ENCODE results near the gene SPTAN1. TPM values are rescaled to one million over a fixed set of nuclear protein-coding genes. Genes with fewer than 3 reads are reported as not detected.
"Not testable (repeated sequence)": the region's sequence is repeated elsewhere in the genome, so short reads cannot be mapped to it uniquely, and the experiment has no call there.

SPTAN1 gene
- polyA plus RNA-seq (ENCODE audit: insufficient read length in 3 of 3): 100 to 1,000 TPM; 288 to 327 (median 319) TPM

- DNase-seq (ENCODE audit: low read depth in 3 of 3, low spot score in 2 of 3): peak in 2 of 3 donors; percentile 83
These were observed at the start of gene SPTAN1 for GRCh38 chr9:128552153-128552743. Gene SPTAN1, plus strand, starts transcription at chr9:128552587. Its CDS starts 14,154 bp downstream, at chr9:128566741.

GRCh38 chr9:128503415-128503825 is 49.0 kb upstream of the SPTAN1 start:
- DNase-seq (ENCODE audit: low read depth in 3 of 3, low spot score in 2 of 3): not testable (repeated sequence)

- DNase-seq (ENCODE audit: low read depth in 3 of 3, low spot score in 2 of 3): peak in 1 of 3 donors; percentile 10
These were observed 48.5 kb upstream of the SPTAN1 start for GRCh38 chr9:128503870-128504269.

GRCh38 chr9:128504485-128505413 is 47.6 kb upstream of the SPTAN1 start, which contains the start of gene GLE1:
Gene GLE1, plus strand, starts transcription at chr9:128504719. Its CDS starts 87 bp downstream, at chr9:128504806.
- DNase-seq (ENCODE audit: low read depth in 3 of 3, low spot score in 2 of 3): peak; percentile 80 to 84 (median 84)

- no peak for DNase-seq (ENCODE audit: low read depth in 3 of 3, low spot score in 2 of 3)
These were observed 47.0 kb upstream of the SPTAN1 start for GRCh38 chr9:128505414-128505765.

- DNase-seq (ENCODE audit: low read depth in 3 of 3, low spot score in 2 of 3): not testable (repeated sequence)
These were observed 46.5 kb upstream of the SPTAN1 start for GRCh38 chr9:128505906-128506305.

GRCh38 chr9:128512820-128513219 is 39.6 kb upstream of the SPTAN1 start:
- DNase-seq (ENCODE audit: low read depth in 3 of 3, low spot score in 2 of 3): no peak

- DNase-seq (ENCODE audit: low read depth in 3 of 3, low spot score in 2 of 3): peak in 1 of 3 donors; percentile 23
These were observed 30.4 kb upstream of the SPTAN1 start for GRCh38 chr9:128521956-128522355.

- peak in 2 of 3 donors; percentile 31 to 41 for DNase-seq (ENCODE audit: low read depth in 3 of 3, low spot score in 2 of 3)
These were observed 29.0 kb upstream of the SPTAN1 start for GRCh38 chr9:128523199-128523925.

GRCh38 chr9:128526720-128527119 is 25.7 kb upstream of the SPTAN1 start:
- DNase-seq (ENCODE audit: low read depth in 3 of 3, low spot score in 2 of 3): no peak

GRCh38 chr9:128528445-128529160 is 23.8 kb upstream of the SPTAN1 start:
- DNase-seq (ENCODE audit: low read depth in 3 of 3, low spot score in 2 of 3): no peak

- DNase-seq (ENCODE audit: low read depth in 3 of 3, low spot score in 2 of 3): no peak
These were observed 23.2 kb upstream of the SPTAN1 start for GRCh38 chr9:128529191-128529590.

GRCh38 chr9:128532581-128532980 is 19.8 kb upstream of the SPTAN1 start:
- DNase-seq (ENCODE audit: low read depth in 3 of 3, low spot score in 2 of 3): no peak

- DNase-seq (ENCODE audit: low read depth in 3 of 3, low spot score in 2 of 3): no peak
These were observed 11.6 kb upstream of the SPTAN1 start for GRCh38 chr9:128540634-128541360.

- DNase-seq (ENCODE audit: low read depth in 3 of 3, low spot score in 2 of 3): no peak
These were observed 5.9 kb upstream of the SPTAN1 start for GRCh38 chr9:128546504-128546903.

- DNase-seq (ENCODE audit: low read depth in 3 of 3, low spot score in 2 of 3): no peak
These were observed 3.5 kb upstream of the SPTAN1 start for GRCh38 chr9:128548876-128549275.

- DNase-seq (ENCODE audit: low read depth in 3 of 3, low spot score in 2 of 3): no peak
These were observed 2.2 kb upstream of the SPTAN1 start for GRCh38 chr9:128550226-128550625.

- DNase-seq (ENCODE audit: low read depth in 3 of 3, low spot score in 2 of 3): no peak
These were observed 1.4 kb upstream of the SPTAN1 start for GRCh38 chr9:128550770-128551656.

Data from right renal cortex interstitium (tissue), 3 donors.